Liver (tissue), 9 donors: Measurements from ENCODE around the gene ZNFX1. TPM values are rescaled to one million over a fixed set of nuclear protein-coding genes. Genes with fewer than 3 reads are reported as not detected.

Experiments used
- DNase-seq: peaks from one replicate; pipeline ENCODE4 v3.0.0-alpha.2; 2017; ENCODE audit warnings: low spot score
- H3K27ac ChIP-seq, 2 donors: one replicate each; pipeline ENCODE4 v1.7.0; 2013; ENCODE audit warnings: inconsistent platforms in 2 of 2, low read length in 2 of 2, control low read depth in 1 of 2, low read depth in 1 of 2, mild to moderate bottlenecking in 1 of 2
- H3K27me3 ChIP-seq, 4 donors: one replicate each; pipeline versions ENCODE4 v1.6.1 to v1.7.0; 2013; ENCODE audit warnings: low read length in 3 of 4, inconsistent platforms in 1 of 4, mild to moderate bottlenecking in 1 of 4, moderate library complexity in 1 of 4; ENCODE audit not compliant: control insufficient read depth in 4 of 4, insufficient read depth in 4 of 4
- H3K36me3 ChIP-seq, 4 donors: one replicate each; pipeline versions ENCODE4 v1.6.1 to v1.7.0; 2013; ENCODE audit warnings: low read length in 3 of 4, mild to moderate bottlenecking in 3 of 4, low read depth in 1 of 4, moderate library complexity in 1 of 4; ENCODE audit not compliant: control insufficient read depth in 4 of 4, insufficient read depth in 3 of 4
- H3K4me1 ChIP-seq, 4 donors: one replicate each; pipeline versions ENCODE4 v1.6.1 to v1.7.0; 2013; ENCODE audit warnings: low read length in 3 of 4, mild to moderate bottlenecking in 3 of 4, moderate library complexity in 1 of 4; ENCODE audit not compliant: control insufficient read depth in 4 of 4, insufficient read depth in 4 of 4
- H3K4me3 ChIP-seq, 3 donors: one replicate each; pipeline versions ENCODE4 v1.6.1 to v1.7.0; 2013; ENCODE audit warnings: low read length in 3 of 3, control low read depth in 1 of 3, low read depth in 1 of 3, mild to moderate bottlenecking in 1 of 3
- H3K9ac ChIP-seq, 2 donors: one replicate each; pipeline ENCODE4 v1.7.0; 2013; ENCODE audit warnings: low read length in 2 of 2, mild to moderate bottlenecking in 2 of 2, moderate library complexity in 2 of 2, control low read depth in 1 of 2, low read depth in 1 of 2
- H3K9me3 ChIP-seq, 4 donors: one replicate each; pipeline versions ENCODE4 v1.6.1 to v1.7.0; 2013; ENCODE audit warnings: low read length in 3 of 4; ENCODE audit not compliant: control insufficient read depth in 4 of 4
- EGR1 ChIP-seq, 2 donors: IDR thresholded peaks; 2 replicates each; pipeline ENCODE4 v1.6.1; 2016 to 2018; ENCODE audit warnings: antibody characterized with exemption in 2 of 2, low read depth in 2 of 2
- FOXA1 ChIP-seq: IDR thresholded peaks from 2 replicates; pipeline ENCODE4 v1.6.1; 2016; ENCODE audit warnings: antibody characterized with exemption
- FOXA2 ChIP-seq: IDR thresholded peaks from 2 replicates; pipeline ENCODE4 v1.6.1; 2016; ENCODE audit warnings: antibody characterized with exemption
- GABPA ChIP-seq, 2 donors: IDR thresholded peaks in 1 of 2; conservative IDR thresholded peaks in 1 of 2; 2 replicates each; pipeline ENCODE4 v1.6.1; 2016; ENCODE audit warnings: antibody characterized with exemption in 2 of 2, mild to moderate bottlenecking in 1 of 2, moderate library complexity in 1 of 2
- HNF4A ChIP-seq, 2 donors: conservative IDR thresholded peaks; 2 replicates each; pipeline ENCODE4 v1.6.1; 2016; ENCODE audit warnings: antibody characterized with exemption in 2 of 2, mild to moderate bottlenecking in 2 of 2
- HNF4G ChIP-seq: IDR thresholded peaks from 2 replicates; pipeline ENCODE4 v1.6.1; 2016; ENCODE audit warnings: antibody characterized with exemption
- JUND ChIP-seq, 2 donors: IDR thresholded peaks; 2 replicates each; pipeline ENCODE4 v1.6.1; 2016; ENCODE audit warnings: antibody characterized with exemption in 2 of 2
- NR2F2 ChIP-seq: IDR thresholded peaks from 2 replicates; pipeline ENCODE4 v1.6.1; 2016; ENCODE audit warnings: antibody characterized with exemption
- RAD21 ChIP-seq, 2 donors: IDR thresholded peaks; 2 replicates each; pipeline ENCODE4 v1.6.1; 2016; ENCODE audit warnings: antibody characterized with exemption in 2 of 2, mild to moderate bottlenecking in 2 of 2
- RXRA ChIP-seq, 2 donors: IDR thresholded peaks; 2 replicates each; pipeline ENCODE4 v1.6.1; 2017 to 2018; ENCODE audit warnings: antibody characterized with exemption in 2 of 2, mild to moderate bottlenecking in 1 of 2
- TAF1 ChIP-seq: conservative IDR thresholded peaks from 2 replicates; pipeline ENCODE4 v1.6.1; 2016; ENCODE audit warnings: antibody characterized with exemption, mild to moderate bottlenecking
- YY1 ChIP-seq: IDR thresholded peaks from 2 replicates; pipeline ENCODE4 v1.6.1; 2016; ENCODE audit warnings: antibody characterized with exemption, mild to moderate bottlenecking
- WGBS: extraction: QIAGEN DNeasy Blood & Tissue Kit; methylation state at CpG from one replicate; pipeline ENCODE4 v1.1.7; 2013; 5-methylcytosine and 5-hydroxymethylcytosine counted together
- polyA plus RNA-seq, 2 donors: library from polyadenylated mRNA; stranded (reverse) in 1 of 2; unstranded in 1 of 2; fragments of 200-250 nt in 1 of 2; fragments of >200 nt in 1 of 2; fragmentation: Nextera tagmentation in 1 of 2; extraction: Ambion mirVana in 1 of 2; gene quantifications; one replicate each; pipeline versions ENCODE4 v1.2.1 to v1.2.3, GENCODE V29; 2013 to 2015
- total RNA-seq, 2 donors: library from RNA; depleted of rRNA; stranded (reverse); fragments of >200 nt; gene quantifications; one replicate each; pipeline ENCODE4 v1.2.3, GENCODE V29; 2014
- TF ChIP-seq, protein P1 (sequence below): IDR thresholded peaks from 2 replicates; pipeline ENCODE4 v1.6.1; 2016; ENCODE audit warnings: antibody characterized with exemption
- TF ChIP-seq, protein P2 (sequence below): IDR thresholded peaks from 2 replicates; pipeline ENCODE4 v1.6.1; 2016; ENCODE audit warnings: antibody characterized with exemption
- TF ChIP-seq, protein P3 (sequence below): IDR thresholded peaks from 2 replicates; pipeline ENCODE4 v1.6.1; 2016; ENCODE audit warnings: antibody characterized with exemption, mild to moderate bottlenecking
- donor health status: healthy.
- donor health status: healthy.
- donor health status: healthy.
- donor health status: healthy.
- donor health status: healthy.

The ZNFX1 gene
- total and polyA plus RNA-seq, 4 donors: 6.9 to 16.1 (median 8.7) TPM

DNA sequence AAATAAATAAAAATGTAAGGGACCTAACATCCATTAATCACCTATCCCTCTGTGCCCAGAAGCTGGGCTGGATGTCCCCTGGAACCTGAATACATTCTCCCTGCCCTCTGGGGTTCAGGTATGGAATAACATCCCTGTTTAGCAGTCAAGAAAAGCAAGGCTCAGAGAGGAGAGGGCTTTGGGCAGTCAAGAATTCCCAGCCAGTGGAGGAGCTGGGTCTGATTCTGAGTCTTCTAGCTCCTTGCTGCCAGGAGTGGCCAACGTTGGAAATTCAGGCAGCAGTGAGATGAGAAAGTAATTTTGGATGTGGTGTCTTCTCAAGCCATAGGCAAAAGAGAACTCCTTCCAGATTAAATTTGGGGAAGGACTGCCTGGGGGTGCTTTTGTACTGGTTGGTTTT lies 42.6 kb upstream of the ZNFX1 start:
- H3K27me3 ChIP-seq: peaks cover 0 to 6% (median 4%) of the 10 kb centered on the region in 4 donors
- H3K36me3 ChIP-seq: no peaks in the 10 kb centered on the region
- H3K9me3 ChIP-seq: no peaks in the 10 kb centered on the region
- peaks cover 4 to 15% (median 6%) of the 10 kb centered on the region in 4 donors for H3K4me1 ChIP-seq
- no peak overlapping the region for H3K27ac ChIP-seq
- no peak for DNase-seq
- TF ChIP-seq RAD21 (IDR thresholded peaks at IDR 0.05) (peak in 1 of 2 donors; percentile 47), JUND (IDR thresholded peaks at IDR 0.05) (no peak), FOXA2 (no peak)
- TF ChIP-seq, protein P1, sequence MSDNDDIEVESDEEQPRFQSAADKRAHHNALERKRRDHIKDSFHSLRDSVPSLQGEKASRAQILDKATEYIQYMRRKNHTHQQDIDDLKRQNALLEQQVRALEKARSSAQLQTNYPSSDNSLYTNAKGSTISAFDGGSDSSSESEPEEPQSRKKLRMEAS: no peak
- H3K9ac ChIP-seq: no peak overlapping the region
- H3K4me3 ChIP-seq: no peak overlapping the region
- 2% methylated on average over 1 of the region's 1 CpG for WGBS

DNA sequence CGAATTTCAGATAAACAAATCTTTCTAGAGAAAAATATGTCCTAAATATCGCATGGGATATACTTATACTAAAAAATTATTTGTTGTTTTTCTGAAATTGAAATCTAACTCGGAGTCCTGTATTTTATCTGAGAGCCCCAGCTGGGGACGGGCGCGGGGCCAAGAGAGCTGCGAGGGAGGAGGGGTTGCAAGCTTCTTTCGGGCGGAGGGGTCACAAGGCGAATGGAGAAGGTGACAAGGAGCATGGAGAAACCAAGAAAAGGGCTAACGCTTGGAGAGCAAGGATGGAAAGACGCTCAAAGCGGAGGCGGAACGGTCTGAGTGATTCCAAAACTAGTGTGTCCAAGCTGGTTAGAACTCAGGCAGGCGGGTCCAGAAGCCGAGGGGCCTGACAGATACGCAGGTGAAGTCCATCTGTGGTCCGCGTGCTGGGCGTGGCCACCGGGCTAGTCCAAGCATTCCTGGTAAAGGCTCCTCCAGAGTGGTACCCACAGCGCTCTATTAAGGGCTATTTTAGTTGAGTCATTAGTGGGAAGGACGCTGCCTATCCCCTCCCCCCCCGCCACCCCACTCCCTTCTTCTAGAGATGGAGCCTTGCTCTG lies 41.5 kb upstream of the ZNFX1 start:
- H3K4me3 ChIP-seq: peak overlapping the region in 1 of 3 donors; percentile 42
- 23% methylated on average over 25 of the region's 25 CpGs for WGBS
- H3K9ac ChIP-seq: no peak overlapping the region
- peaks cover 0 to 6% (median 3%) of the 10 kb centered on the region in 4 donors for H3K27me3 ChIP-seq
- no peak overlapping the region for H3K27ac ChIP-seq
- no peaks in the 10 kb centered on the region for H3K36me3 ChIP-seq
- TF ChIP-seq FOXA1: no peak
- TF ChIP-seq YY1: no peak
- no peak for DNase-seq
- peaks cover 4 to 15% (median 6%) of the 10 kb centered on the region in 4 donors for H3K4me1 ChIP-seq
- H3K9me3 ChIP-seq: no peaks in the 10 kb centered on the region

DNA sequence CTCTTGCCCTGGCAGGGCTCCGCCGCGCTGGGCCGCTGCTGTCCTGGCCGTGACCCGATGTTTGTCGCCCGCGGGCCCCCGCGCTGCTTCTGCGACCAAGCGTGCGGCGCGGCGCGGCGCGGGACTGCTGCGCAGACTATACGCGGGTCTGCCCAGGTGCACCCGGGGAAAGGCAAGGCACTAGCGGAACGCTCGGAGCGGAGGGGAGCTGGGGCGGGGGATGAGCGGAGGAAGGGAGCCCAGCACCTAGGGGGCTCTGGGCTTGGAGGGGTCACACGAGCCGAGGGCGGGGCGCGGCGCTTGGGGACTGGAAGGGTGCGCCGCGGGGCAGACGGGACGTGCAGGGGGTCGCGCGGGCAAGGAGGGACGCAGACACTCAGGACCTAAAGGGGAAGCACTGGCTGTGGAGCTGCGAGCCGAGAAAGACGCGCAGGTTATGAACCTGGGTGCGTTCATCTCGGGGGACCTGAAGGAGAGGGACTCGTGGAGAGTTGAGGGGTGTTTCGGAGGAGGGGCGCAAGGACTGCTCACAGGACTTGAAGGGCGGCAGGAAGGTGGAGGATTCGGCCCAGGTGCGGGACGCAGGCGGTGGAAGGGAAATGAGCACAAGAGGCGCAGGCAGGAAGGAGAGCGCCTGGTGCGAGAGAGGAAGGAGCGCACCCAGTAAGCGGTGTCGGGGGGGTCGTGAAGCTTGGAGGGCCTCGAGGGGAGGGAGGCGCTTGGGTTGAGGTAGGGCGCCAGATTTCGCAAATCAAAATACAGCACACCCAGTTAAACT lies 40.8 kb upstream of the ZNFX1 start:
- 3% methylated on average over 70 of the region's 70 CpGs for WGBS
- Histone ChIP-seq H3K27me3 (peaks cover 0 to 6% (median 3%) of the 10 kb centered on the region in 4 donors), H3K27ac (no peak overlapping the region), H3K9me3 (no peaks in the 10 kb centered on the region), H3K4me1 (peaks cover 4 to 15% (median 6%) of the 10 kb centered on the region in 4 donors), H3K9ac (no peak overlapping the region), H3K36me3 (no peaks in the 10 kb centered on the region), H3K4me3 (peak overlapping the region in 2 of 3 donors; percentile 20 to 42)
- no peak for DNase-seq
- TF ChIP-seq JUND (IDR thresholded peaks at IDR 0.05) (no peak), TAF1 (no peak), HNF4G (no peak), RXRA (IDR thresholded peaks at IDR 0.05) (no peak), NR2F2 (no peak), EGR1 (IDR thresholded peaks at IDR 0.05; ENCODE audit: low read depth in 2 of 2) (no peak), RAD21 (IDR thresholded peaks at IDR 0.05) (no peak), FOXA2 (no peak), GABPA (IDR thresholded peaks at IDR 0.05 in 1 of 2, conservative IDR thresholded peaks at IDR 0.05 in 1 of 2) (no peak), HNF4A (conservative IDR thresholded peaks at IDR 0.05) (no peak)
- TF ChIP-seq, protein P2, sequence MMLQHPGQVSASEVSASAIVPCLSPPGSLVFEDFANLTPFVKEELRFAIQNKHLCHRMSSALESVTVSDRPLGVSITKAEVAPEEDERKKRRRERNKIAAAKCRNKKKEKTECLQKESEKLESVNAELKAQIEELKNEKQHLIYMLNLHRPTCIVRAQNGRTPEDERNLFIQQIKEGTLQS: no peak
- TF ChIP-seq, protein P3, sequence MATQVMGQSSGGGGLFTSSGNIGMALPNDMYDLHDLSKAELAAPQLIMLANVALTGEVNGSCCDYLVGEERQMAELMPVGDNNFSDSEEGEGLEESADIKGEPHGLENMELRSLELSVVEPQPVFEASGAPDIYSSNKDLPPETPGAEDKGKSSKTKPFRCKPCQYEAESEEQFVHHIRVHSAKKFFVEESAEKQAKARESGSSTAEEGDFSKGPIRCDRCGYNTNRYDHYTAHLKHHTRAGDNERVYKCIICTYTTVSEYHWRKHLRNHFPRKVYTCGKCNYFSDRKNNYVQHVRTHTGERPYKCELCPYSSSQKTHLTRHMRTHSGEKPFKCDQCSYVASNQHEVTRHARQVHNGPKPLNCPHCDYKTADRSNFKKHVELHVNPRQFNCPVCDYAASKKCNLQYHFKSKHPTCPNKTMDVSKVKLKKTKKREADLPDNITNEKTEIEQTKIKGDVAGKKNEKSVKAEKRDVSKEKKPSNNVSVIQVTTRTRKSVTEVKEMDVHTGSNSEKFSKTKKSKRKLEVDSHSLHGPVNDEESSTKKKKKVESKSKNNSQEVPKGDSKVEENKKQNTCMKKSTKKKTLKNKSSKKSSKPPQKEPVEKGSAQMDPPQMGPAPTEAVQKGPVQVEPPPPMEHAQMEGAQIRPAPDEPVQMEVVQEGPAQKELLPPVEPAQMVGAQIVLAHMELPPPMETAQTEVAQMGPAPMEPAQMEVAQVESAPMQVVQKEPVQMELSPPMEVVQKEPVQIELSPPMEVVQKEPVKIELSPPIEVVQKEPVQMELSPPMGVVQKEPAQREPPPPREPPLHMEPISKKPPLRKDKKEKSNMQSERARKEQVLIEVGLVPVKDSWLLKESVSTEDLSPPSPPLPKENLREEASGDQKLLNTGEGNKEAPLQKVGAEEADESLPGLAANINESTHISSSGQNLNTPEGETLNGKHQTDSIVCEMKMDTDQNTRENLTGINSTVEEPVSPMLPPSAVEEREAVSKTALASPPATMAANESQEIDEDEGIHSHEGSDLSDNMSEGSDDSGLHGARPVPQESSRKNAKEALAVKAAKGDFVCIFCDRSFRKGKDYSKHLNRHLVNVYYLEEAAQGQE: no peak
